HEK293T (cell line): ENCODE data around the gene CRYBG3.

Source experiments
- BHLHE40 ChIP-seq: fragments of 450-650 bp; IDR thresholded peaks from 2 replicates; pipeline ENCODE4 v1.6.1; 2016; ENCODE audit warnings: mild to moderate bottlenecking, moderate library complexity, borderline replicate concordance
- CTBP1 ChIP-seq: fragments of 450-650 bp; IDR thresholded peaks from 2 replicates; pipeline ENCODE4 v1.6.1; 2016; ENCODE audit warnings: borderline replicate concordance
- FOXA1 ChIP-seq: fragments of 450-650 bp; IDR thresholded peaks from 2 replicates; pipeline ENCODE4 v1.6.1; 2016; ENCODE audit warnings: mild to moderate bottlenecking
- FOXM1 ChIP-seq: fragments of 450-650 bp; IDR thresholded peaks from 2 replicates; pipeline ENCODE4 v1.6.1; 2017; ENCODE audit warnings: mild to moderate bottlenecking, borderline replicate concordance
- LEF1 ChIP-seq: fragments of 450-650 bp; IDR thresholded peaks from 2 replicates; pipeline ENCODE4 v1.6.1; 2017; ENCODE audit warnings: mild to moderate bottlenecking, borderline replicate concordance
- SP1 ChIP-seq: fragments of 450-650 bp; IDR thresholded peaks from 2 replicates; pipeline ENCODE4 v1.6.1; 2017
- SUZ12 ChIP-seq: fragments of 450-650 bp; IDR thresholded peaks from 2 replicates; pipeline ENCODE4 v1.6.1; 2016; ENCODE audit warnings: mild to moderate bottlenecking
- ZNF384 ChIP-seq: fragments of 450-650 bp; IDR thresholded peaks from 2 replicates; pipeline ENCODE4 v1.6.1; 2016

- no peak for TF ChIP-seq SP1
- TF ChIP-seq ZNF384, result no peak
- TF ChIP-seq BHLHE40, result no peak
- no peak for TF ChIP-seq CTBP1
- no peak for TF ChIP-seq FOXA1
- TF ChIP-seq LEF1, result no peak
- TF ChIP-seq SUZ12, result no peak
- no peak for TF ChIP-seq FOXM1
Observed at GRCh38 chr3:97950360-97950759, 128.5 kb downstream of the CRYBG3 start.
